A673 (cell line): ENCODE results near the gene FUT9. TPM values are rescaled to one million over a fixed set of nuclear protein-coding genes. Genes with fewer than 3 reads are reported as not detected.
A peak's percentile ranks its signal among the peaks of the same experiment; 100 is the strongest.

Experiments
- BruUV-seq: library from RNA; stranded (reverse); fragments of 400-500 nt; replicated peaks from 2 replicates; lab custom pipeline; 2021; lab: Mats Ljungman, UMichigan
- CTCF ChIA-PET: fragments of 300-600 bp; sonication (Branson Sonifier 250); formaldehyde crosslinking; loops from one replicate; lab custom pipeline; 2022; ENCODE audit warnings: antibody characterized with exemption; lab: Charles Lee
- POLR2A ChIA-PET: fragments of 300-600 bp; sonication (Branson Sonifier 250); formaldehyde crosslinking; loops from one replicate; lab custom pipeline; 2022; ENCODE audit warnings: antibody characterized with exemption; ENCODE audit not compliant: low non-redundant PET; lab: Charles Lee
- DNase-seq: peaks from one replicate; pipeline ENCODE4 v3.0.0-alpha.2; 2015; ENCODE audit warnings: low spot score
- H3K27ac ChIP-seq: fragments of 200-600 bp; sonication (generic); 2 replicates; pipeline ENCODE4 v1.5.1; 2016; ENCODE audit warnings: mixed run types, low read depth, mild to moderate bottlenecking, mixed read lengths, antibody characterized with exemption, low read length; ENCODE audit not compliant: poor library complexity, severe bottlenecking
- H3K27me3 ChIP-seq: fragments of 200-600 bp; sonication (generic); replicated peaks from 2 replicates; pipeline ENCODE4 v1.6.1; 2017; ENCODE audit warnings: mixed run types, low read depth, mild to moderate bottlenecking, mixed read lengths, antibody characterized with exemption, low read length; ENCODE audit not compliant: insufficient read depth, poor library complexity
- H3K36me3 ChIP-seq: fragments of 200-600 bp; sonication (generic); 2 replicates; pipeline ENCODE4 v1.6.1; 2016; ENCODE audit warnings: mixed run types, mild to moderate bottlenecking, mixed read lengths, antibody characterized with exemption, low read length; ENCODE audit not compliant: insufficient read depth, poor library complexity, severe bottlenecking
- H3K4me1 ChIP-seq: fragments of 200-600 bp; sonication (generic); 2 replicates; pipeline ENCODE4 v1.6.1; 2017; ENCODE audit warnings: mixed run types, mild to moderate bottlenecking, mixed read lengths, antibody characterized with exemption, low read length; ENCODE audit not compliant: insufficient read depth, poor library complexity, severe bottlenecking
- H3K4me3 ChIP-seq: fragments of 200-600 bp; sonication (generic); 2 replicates; pipeline ENCODE4 v1.5.1; 2016; ENCODE audit warnings: low read depth, mixed run types, mild to moderate bottlenecking, mixed read lengths, low read length; ENCODE audit not compliant: poor library complexity, severe bottlenecking
- H3K9me3 ChIP-seq: fragments of 200-600 bp; sonication (generic); 2 replicates; pipeline ENCODE4 v1.6.1; 2016; ENCODE audit warnings: mixed run types, low read depth, mild to moderate bottlenecking, mixed read lengths, antibody characterized with exemption, low read length; ENCODE audit not compliant: poor library complexity, severe bottlenecking
- CTCF ChIP-seq: fragments of 300-800, 200-600 bp; sonication (generic); conservative IDR thresholded peaks from 2 replicates; pipeline ENCODE4 v1.5.1; 2017; ENCODE audit warnings: low read depth, mild to moderate bottlenecking, antibody characterized with exemption, low read length, moderate library complexity, mixed read lengths
- EZH2 ChIP-seq: fragments of 200-600 bp; sonication (generic); IDR thresholded peaks from 2 replicates; pipeline ENCODE4 v1.6.1; 2017; ENCODE audit warnings: borderline replicate concordance, low read depth, mild to moderate bottlenecking, mixed read lengths, antibody characterized with exemption, low read length; ENCODE audit not compliant: poor library complexity, severe bottlenecking
- intact Hi-C: fragments of 100-400 bp; cut with micrococcal nuclease; formaldehyde crosslinking; loops from one replicate; pipeline ENCODE4 v1.10.0; 2022; ENCODE audit not compliant: unreplicated experiment
- total RNA-seq: library from RNA; stranded (reverse); gene quantifications from 2 replicates; pipeline ENCODE4 v1.2.3, GENCODE V29; 2021

Gene FUT9
- total RNA-seq, 1 experiment from 2014 or later = 4.3 TPM

GRCh38 chr6:96101564-96101963 lies 85.8 kb downstream of the FUT9 start:
- BruUV-seq = no TSS peak
- no peak overlapping the region for H3K4me3 ChIP-seq
- no peak for DNase-seq
- ChIA-PET CTCF (no interaction called here), POLR2A (no interaction called here)
- no peaks in the 10 kb centered on the region for H3K27me3 ChIP-seq
- no peaks in the 10 kb centered on the region for H3K36me3 ChIP-seq
- intact Hi-C loops = loop anchor here (10.0 kb wide), 1 partner anchor 667 kb away; no protein-coding TSS in a partner anchor
- H3K27ac ChIP-seq = no peak overlapping the region
- peaks cover 22% of the 10 kb centered on the region for H3K4me1 ChIP-seq
- no peaks in the 10 kb centered on the region for H3K9me3 ChIP-seq
- TF ChIP-seq EZH2 (no peak), CTCF (no peak)

- no peak for DNase-seq
- Histone ChIP-seq H3K36me3 (no peaks in the 10 kb centered on the region), H3K4me1 (peaks cover 24% of the 10 kb centered on the region), H3K27ac (peak overlapping the region; percentile 65), H3K27me3 (no peaks in the 10 kb centered on the region), H3K9me3 (no peaks in the 10 kb centered on the region), H3K4me3 (no peak overlapping the region)
- intact Hi-C loops = loop anchor here (10.0 kb wide), 1 partner anchor 670 kb away; no protein-coding TSS in a partner anchor
- BruUV-seq = no TSS peak
- ChIA-PET CTCF (no interaction called here), POLR2A (no interaction called here)
- no peak for TF ChIP-seq EZH2
These were observed 89.1 kb downstream of the FUT9 start for GRCh38 chr6:96104910-96105309.

GRCh38 chr6:96110878-96111277 lies 95.1 kb downstream of the FUT9 start:
- TF ChIP-seq EZH2 = no peak
- POLR2A ChIA-PET = no interaction called here
- H3K27ac ChIP-seq = no peak overlapping the region
- intact Hi-C loops = no loop called here
- H3K36me3 ChIP-seq = no peaks in the 10 kb centered on the region
- CTCF ChIA-PET = no interaction called here
- H3K9me3 ChIP-seq = no peaks in the 10 kb centered on the region
- no TSS peak for BruUV-seq
- DNase-seq = no peak
- no peak overlapping the region for H3K4me3 ChIP-seq
- peaks cover 13% of the 10 kb centered on the region for H3K4me1 ChIP-seq
- H3K27me3 ChIP-seq = no peaks in the 10 kb centered on the region

- H3K4me1 ChIP-seq = no peaks in the 10 kb centered on the region
- H3K36me3 ChIP-seq = no peaks in the 10 kb centered on the region
- no peaks in the 10 kb centered on the region for H3K9me3 ChIP-seq
- intact Hi-C loops = no loop called here
- BruUV-seq = no TSS peak
- TF ChIP-seq CTCF (no peak), EZH2 (no peak)
- POLR2A ChIA-PET = no interaction called here
- DNase-seq = peak; percentile 32
- CTCF ChIA-PET = no interaction called here
- no peak overlapping the region for H3K4me3 ChIP-seq
- H3K27ac ChIP-seq = no peak overlapping the region
- H3K27me3 ChIP-seq = no peaks in the 10 kb centered on the region
These were observed 100.9 kb downstream of the FUT9 start for GRCh38 chr6:96116674-96117073.
